CD4-positive, alpha-beta T cell treated with Interleukin-17A for 4 hours (primary cell): Measurements from ENCODE around the gene SYCP2L.

Source experiments
- DNase-seq: peaks from one replicate; pipeline ENCODE4 v3.0.0-alpha.2; 2020; ENCODE audit warnings: mixed read lengths

SYCP2L gene

DNA sequence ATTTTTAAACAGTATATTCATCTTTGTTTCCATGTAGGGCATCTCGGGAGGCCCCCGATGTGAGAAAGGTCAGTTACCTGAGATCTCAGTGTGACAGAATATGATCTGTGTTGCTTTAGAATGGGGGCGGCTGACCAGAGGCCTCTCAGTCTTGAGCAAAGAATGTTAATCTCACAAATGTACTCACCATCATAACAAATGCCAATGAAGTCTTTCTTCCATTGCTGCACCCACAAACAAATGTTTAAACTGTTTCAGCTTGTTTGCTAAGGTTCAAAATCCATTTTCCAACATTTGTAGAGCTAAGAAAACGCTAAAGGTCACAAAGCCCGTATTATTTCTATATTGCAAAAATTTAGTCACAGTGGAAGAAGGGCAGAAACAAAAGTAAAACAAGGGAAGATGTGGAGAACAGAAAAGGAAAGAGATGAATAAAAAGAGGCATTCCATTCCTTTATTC lies 125.5 kb downstream of the SYCP2L start:
- no peak for DNase-seq

DNA sequence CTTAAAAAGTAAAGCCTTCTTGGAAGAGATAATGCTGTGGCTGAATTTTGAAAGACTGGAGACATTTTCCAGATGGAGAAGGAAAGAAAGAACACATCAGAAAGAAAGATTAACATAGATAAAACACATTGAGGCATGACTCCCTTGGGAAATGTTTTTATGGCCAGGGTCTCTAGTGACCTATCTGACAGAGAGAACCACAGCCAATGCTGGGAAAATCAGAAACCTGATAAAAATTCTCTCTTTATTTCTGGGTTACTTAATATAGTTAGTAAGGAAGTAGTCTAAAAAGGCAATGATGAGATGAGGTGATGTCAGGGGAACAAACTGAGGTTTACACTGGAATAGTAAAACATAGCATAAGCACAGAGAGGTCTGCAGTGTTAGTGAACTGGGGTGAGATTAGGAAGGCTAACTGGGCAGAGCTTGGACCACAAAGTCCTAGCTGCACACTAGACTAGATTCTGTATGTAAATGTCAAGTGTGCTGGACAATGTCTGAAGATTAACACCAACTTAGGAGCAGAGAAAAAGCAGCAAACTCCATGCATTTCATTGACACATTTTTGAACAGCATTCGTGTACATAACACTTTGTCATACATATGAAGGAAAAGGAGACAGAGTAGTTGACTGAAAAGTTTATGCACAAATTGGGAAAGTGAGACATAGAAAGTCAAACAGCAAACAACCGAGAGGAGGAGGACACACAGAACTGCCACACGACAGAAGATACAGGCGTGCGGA lies 126.3 kb downstream of the SYCP2L start:
- no peak for DNase-seq

DNA sequence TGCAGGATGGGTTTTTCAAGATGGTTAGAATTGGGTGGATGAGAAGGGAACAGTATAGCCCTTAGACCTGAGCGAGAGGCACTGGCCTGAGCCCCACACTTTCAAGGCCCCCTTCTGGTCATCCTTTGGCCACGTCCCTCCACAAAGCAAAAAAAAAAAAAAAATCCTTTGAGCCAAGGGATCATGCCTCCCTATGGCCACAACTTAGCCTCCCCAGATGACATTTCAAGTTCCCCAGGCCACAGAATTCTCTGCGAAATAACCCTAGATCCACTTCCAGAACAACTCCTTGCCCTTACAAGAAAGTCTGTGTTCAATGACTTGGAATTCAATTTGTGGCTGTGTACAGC lies 126.8 kb downstream of the SYCP2L start:
- DNase-seq, result no peak

DNA sequence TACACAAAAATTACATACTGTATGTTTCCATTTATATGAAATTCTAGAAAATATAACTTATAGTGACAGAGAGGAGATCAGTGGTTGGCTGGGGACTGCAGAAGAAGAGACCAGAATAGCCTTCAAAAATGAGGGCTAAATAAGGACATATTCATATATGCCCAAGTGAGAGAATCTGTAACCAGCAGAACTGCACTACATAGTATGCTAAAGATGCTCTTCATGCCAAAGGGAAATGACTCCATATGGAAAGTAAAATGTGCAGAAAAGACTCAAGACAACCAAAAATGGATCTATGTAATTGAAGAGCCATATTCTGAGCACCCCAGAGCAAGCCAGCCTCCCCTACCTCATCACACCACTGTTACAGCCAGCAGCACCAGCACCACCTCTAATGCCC lies 128.2 kb downstream of the SYCP2L start:
- no peak for DNase-seq

DNA sequence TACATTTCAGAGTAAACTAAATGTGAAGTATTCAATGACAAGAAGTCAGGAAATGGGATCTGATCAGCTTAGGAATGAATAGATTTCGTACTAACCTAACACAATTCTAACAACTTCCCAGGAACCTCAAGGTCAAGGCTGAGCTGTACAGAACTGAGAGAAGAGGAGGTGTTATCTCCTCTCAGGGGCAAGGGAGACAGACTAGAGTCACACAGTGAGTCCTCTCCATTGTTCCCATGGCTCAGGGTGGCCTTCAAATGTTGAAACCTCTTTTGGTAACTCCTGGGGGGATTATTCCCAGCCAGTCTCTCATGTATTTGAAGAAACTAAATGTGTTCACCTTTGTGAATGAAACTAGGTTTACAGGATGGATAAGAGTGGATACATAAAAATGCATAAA lies 129.6 kb downstream of the SYCP2L start:
- DNase-seq, result no peak

DNA sequence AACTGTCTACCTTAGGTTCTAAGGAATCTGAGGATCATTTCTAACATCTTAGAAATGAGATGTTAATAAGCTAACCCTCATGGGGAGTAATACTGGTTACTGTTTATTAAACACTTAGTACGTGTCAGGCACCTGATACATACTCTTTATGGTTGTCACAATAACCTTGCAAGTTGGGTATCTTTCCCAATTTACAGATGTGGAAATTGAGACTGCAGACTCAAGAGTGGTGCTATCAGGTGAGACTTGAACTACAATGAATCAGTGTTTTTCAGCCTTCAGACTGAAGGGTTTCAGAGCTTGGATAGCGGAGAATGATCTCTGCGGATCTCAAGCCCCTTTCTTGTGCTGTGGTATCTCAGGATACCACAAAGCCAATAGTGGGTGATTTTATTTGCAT lies 130.2 kb downstream of the SYCP2L start:
- no peak for DNase-seq

DNA sequence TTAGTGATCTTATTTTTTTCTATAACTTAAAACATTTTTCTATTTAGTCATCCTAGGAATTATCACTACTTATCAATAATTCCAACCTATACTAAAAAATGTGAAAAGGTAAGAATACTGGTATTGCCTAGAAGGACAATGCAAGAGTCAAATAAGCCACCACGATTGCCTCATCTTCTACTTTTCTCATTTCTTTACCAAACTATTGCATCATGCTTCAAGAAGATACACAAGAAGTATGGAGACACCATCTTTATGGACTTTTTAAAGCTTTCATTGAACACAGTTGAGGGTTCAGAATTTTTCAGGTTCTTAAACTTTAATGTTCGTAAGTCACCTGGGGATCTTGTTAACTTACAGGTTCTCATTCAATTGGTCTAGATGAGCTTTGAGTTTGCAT lies 131.4 kb downstream of the SYCP2L start:
- DNase-seq, result no peak

DNA sequence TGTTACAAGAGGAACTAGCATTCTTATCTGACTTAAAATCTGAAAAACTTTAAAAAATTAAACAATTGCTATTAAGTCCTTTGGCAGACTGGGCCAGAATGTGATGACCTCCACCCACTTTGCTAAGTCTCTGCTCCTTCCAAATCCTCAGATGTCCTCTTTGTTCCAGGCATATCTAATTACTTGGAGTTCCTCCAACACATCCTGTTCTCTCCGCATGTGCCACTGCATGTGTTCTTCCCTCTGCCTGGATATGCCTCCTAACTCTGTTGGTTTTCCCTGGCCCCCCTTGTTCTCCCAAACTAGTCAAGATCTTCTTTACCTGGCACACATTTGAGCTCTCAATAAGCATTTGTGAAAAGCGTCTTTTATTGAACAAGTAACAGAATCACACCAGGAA lies 134.2 kb downstream of the SYCP2L start:
- no peak for DNase-seq

DNA sequence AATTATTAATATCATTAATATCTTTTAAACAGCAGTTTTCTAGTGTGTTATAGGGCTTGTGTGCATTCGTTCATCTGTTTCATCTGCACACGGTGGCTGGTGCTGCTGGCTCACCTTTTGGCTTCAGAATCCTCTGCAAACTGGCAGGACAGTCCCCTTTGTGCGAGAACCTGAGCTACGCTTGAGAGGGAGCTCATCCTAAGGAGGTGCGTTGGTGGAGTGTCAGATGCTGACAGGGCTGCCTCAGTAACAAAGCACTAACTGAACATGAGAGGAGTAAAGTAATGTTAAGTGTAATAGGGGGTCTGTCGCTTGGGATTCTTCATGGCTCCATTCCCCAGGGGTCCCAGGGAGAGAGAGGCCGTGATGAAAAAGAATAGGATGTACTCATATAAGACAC lies 134.9 kb downstream of the SYCP2L start:
- no peak for DNase-seq

DNA sequence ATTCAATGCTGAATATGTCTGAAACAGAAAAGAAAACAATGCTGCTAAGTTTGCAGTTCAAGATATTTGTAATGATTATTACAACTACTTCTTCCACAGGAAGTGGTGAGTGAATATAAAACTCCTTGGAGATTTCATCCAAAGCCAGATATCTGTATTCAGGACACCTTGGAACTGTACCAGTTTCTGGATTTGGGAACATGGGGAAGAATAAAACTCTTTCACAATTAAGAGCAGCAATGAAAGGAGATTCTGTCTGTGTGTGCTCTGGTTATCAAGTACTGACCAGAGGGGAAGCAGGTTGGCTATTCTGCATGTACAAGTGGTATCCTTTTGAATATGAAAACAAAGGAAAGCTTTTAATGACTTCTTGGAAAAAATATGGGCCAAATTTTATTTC lies 136.2 kb downstream of the SYCP2L start:
- DNase-seq, result no peak
